OCI-LY3 (cell line): ENCODE results near the gene PEPD.

Experiments
- CTCF ChIP-seq: fragments of 200-600, 300-600 bp; sonication (generic); IDR thresholded peaks from 2 replicates; pipeline ENCODE4 v1.5.1; 2014; ENCODE audit warnings: antibody characterized with exemption, low read length, low read depth
- EZH2phosphoT487 ChIP-seq: fragments of 200-600 bp; shearing (Covaris generic); IDR thresholded peaks from 2 replicates; pipeline ENCODE4 v1.6.1; 2018; ENCODE audit warnings: antibody characterized with exemption, mixed run types, low read depth

GRCh38 chr19:33558151-33558550 is 36.6 kb upstream of the PEPD start:
- TF ChIP-seq CTCF (no peak), EZH2phosphoT487 (no peak)
